SK-N-MC (cell line): ENCODE results near the gene MAN2A2.

Experiments
- EZH2 ChIP-seq: fragments of 200-600 bp; sonication (generic); IDR thresholded peaks from one replicate; pipeline ENCODE4 v1.6.1; 2017; ENCODE audit warnings: antibody characterized with exemption
- FOXP2 ChIP-seq: optimal IDR thresholded peaks from 2 replicates; pipeline ENCODE3; 2011; ENCODE audit warnings: mild to moderate bottlenecking, moderate library complexity; ENCODE audit not compliant: insufficient read depth; ENCODE audit errors: extremely low read length, control extremely low read depth
- POLR2AphosphoS5 ChIP-seq: IDR thresholded peaks from 2 replicates; pipeline ENCODE4 v1.6.1; 2012; ENCODE audit warnings: mild to moderate bottlenecking, low read depth, low read length, borderline replicate concordance

DNA sequence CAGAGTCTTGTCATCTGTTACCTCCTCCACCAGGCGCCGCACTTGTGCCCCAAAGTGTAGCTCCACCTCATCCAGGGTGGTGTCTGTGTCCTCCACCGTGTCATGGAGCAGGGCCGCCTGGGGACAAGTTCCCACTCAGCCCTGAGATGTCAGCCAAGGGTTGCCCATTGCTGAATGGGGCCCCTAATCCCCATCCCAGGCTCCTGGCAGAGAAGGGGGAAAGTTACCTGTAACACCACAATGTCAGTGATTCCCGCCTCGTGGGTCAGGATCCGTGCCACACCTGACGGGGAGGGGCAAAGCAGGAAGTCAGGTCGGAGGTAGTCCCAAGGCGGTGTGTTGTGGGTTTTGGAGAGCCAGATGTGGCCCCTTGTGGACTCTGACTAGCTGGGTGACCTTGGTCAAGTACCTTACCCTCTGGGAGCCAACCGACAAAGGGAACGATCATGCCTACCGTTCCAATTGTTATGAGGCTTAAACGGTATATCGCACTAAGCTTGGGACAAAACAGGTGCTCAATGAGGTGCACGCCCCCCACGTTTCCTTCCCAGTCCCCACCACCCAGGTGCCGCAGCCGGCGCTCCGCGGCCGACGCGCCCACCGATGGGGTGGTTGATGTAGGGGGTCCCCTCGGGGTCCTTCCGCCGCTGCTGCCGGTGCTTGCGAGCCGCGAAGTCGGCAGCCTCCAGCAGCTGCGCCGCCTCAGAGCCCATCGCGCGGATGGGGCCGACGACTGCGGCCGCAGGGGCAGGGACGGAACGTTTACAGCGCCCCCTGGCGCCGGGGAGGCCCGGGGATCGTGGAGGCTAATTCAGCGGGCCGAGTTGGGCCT, 28.9 kb downstream of the MAN2A2 start, which contains the start of gene HDDC3:
- TF ChIP-seq EZH2, result no peak
- TF ChIP-seq POLR2AphosphoS5, result peak; percentile 76
- TF ChIP-seq FOXP2, result no peak
